H9 (cell line): ENCODE data around the gene OMP. TPM values are rescaled to one million over a fixed set of nuclear protein-coding genes. Genes with fewer than 3 reads are reported as not detected.

ENCODE experiments used
- DNase-seq: peaks from one replicate; pipeline ENCODE4 v3.0.0-alpha.2; 2017
- H2AFZ ChIP-seq: one replicate; pipeline ENCODE4 v1.6.1; 2013; ENCODE audit warnings: mild to moderate bottlenecking, low read length, control low read depth, moderate library complexity
- H2AK5ac ChIP-seq: 2 replicates; pipeline ENCODE4 v1.6.1; 2013; ENCODE audit warnings: low read length, control low read depth, mixed read lengths; ENCODE audit not compliant: insufficient read length
- H2BK120ac ChIP-seq: one replicate; pipeline ENCODE4 v1.6.1; 2013; ENCODE audit warnings: low read depth, mild to moderate bottlenecking, low read length, control low read depth, inconsistent platforms; ENCODE audit not compliant: poor library complexity, severe bottlenecking
- H2BK12ac ChIP-seq: 2 replicates; pipeline ENCODE4 v1.6.1; 2013; ENCODE audit warnings: low read length, control low read depth, mixed read lengths, low read depth; ENCODE audit not compliant: insufficient read length
- H2BK15ac ChIP-seq: 2 replicates; pipeline ENCODE4 v1.6.1; 2013; ENCODE audit warnings: low read depth, low read length, control low read depth
- H2BK20ac ChIP-seq: one replicate; pipeline ENCODE4 v1.6.1; 2013; ENCODE audit warnings: low read depth, mild to moderate bottlenecking, low read length, control low read depth, inconsistent platforms; ENCODE audit not compliant: poor library complexity, severe bottlenecking
- H2BK5ac ChIP-seq: 2 replicates; pipeline ENCODE4 v1.6.1; 2013; ENCODE audit warnings: low read length, control low read depth, mixed read lengths; ENCODE audit not compliant: insufficient read length
- H3K14ac ChIP-seq: 2 replicates; pipeline ENCODE4 v1.6.1; 2013; ENCODE audit warnings: low read length, control low read depth; ENCODE audit not compliant: insufficient read depth
- H3K18ac ChIP-seq: 2 replicates; pipeline ENCODE4 v1.6.1; 2013; ENCODE audit warnings: low read depth, mild to moderate bottlenecking, mixed read lengths, low read length, control low read depth; ENCODE audit not compliant: insufficient read length
- H3K23ac ChIP-seq: 2 replicates; pipeline ENCODE4 v1.6.1; 2013; ENCODE audit warnings: low read length, control low read depth, mixed read lengths, low read depth; ENCODE audit not compliant: insufficient read length
- H3K23me2 ChIP-seq: 2 replicates; pipeline ENCODE4 v1.6.1; 2013; ENCODE audit warnings: low read depth, mild to moderate bottlenecking, mixed read lengths, low read length, control low read depth; ENCODE audit not compliant: insufficient read length, poor library complexity, severe bottlenecking
- H3K27ac ChIP-seq: 2 replicates; pipeline ENCODE4 v1.5.1; 2013; ENCODE audit warnings: low read length, control low read depth, mixed read lengths, low read depth; ENCODE audit not compliant: insufficient read length
- H3K27me3 ChIP-seq: 2 replicates; pipeline ENCODE4 v1.6.1; 2013; ENCODE audit warnings: low read length, control low read depth, inconsistent platforms; ENCODE audit not compliant: insufficient read depth
- H3K4ac ChIP-seq: 2 replicates; pipeline ENCODE4 v1.6.1; 2013; ENCODE audit warnings: low read depth, mild to moderate bottlenecking, control low read depth, inconsistent platforms, low read length, moderate library complexity
- H3K4me1 ChIP-seq: 2 replicates; pipeline ENCODE4 v1.6.1; 2013; ENCODE audit warnings: low read length, control low read depth, inconsistent platforms; ENCODE audit not compliant: insufficient read depth
- H3K4me2 ChIP-seq: 2 replicates; pipeline ENCODE4 v1.6.1; 2013; ENCODE audit warnings: low read length, control low read depth, mixed read lengths; ENCODE audit not compliant: insufficient read length, insufficient read depth
- H3K56ac ChIP-seq: 2 replicates; pipeline ENCODE4 v1.6.1; 2013; ENCODE audit warnings: low read depth, mild to moderate bottlenecking, mixed read lengths, low read length, control low read depth; ENCODE audit not compliant: insufficient read length
- H3K79me1 ChIP-seq: 2 replicates; pipeline ENCODE4 v1.6.1; 2013; ENCODE audit warnings: low read depth, mild to moderate bottlenecking, moderate library complexity, low read length, control low read depth, inconsistent platforms; ENCODE audit not compliant: insufficient read depth, poor library complexity, severe bottlenecking
- H3K79me2 ChIP-seq: 2 replicates; pipeline ENCODE4 v1.6.1; 2013; ENCODE audit warnings: low read length, control low read depth, inconsistent platforms; ENCODE audit not compliant: insufficient read depth
- H3K9ac ChIP-seq: 2 replicates; pipeline ENCODE4 v1.6.1; 2013; ENCODE audit warnings: low read length, control low read depth, mixed read lengths; ENCODE audit not compliant: insufficient read length; ENCODE audit errors: extremely low read depth
- H3K9me3 ChIP-seq: one replicate; pipeline ENCODE4 v1.6.1; 2013; ENCODE audit warnings: low read depth, low read length, inconsistent platforms; ENCODE audit not compliant: control insufficient read depth
- H3T11ph ChIP-seq: one replicate; pipeline ENCODE4 v1.6.1; 2013; ENCODE audit warnings: mild to moderate bottlenecking, low read length, control low read depth, inconsistent platforms
- H4K20me1 ChIP-seq: one replicate; pipeline ENCODE4 v1.6.1; 2013; ENCODE audit not compliant: control insufficient read depth, insufficient read length, insufficient read depth
- H4K5ac ChIP-seq: 2 replicates; pipeline ENCODE4 v1.6.1; 2013; ENCODE audit warnings: low read depth, mild to moderate bottlenecking, mixed read lengths, low read length, control low read depth; ENCODE audit not compliant: insufficient read length
- H4K8ac ChIP-seq: replicated peaks from 2 replicates; pipeline ENCODE4 v1.6.1; 2013; ENCODE audit warnings: low read length, control low read depth, mixed read lengths, low read depth; ENCODE audit not compliant: insufficient read length
- H4K91ac ChIP-seq: 2 replicates; pipeline ENCODE4 v1.6.1; 2013; ENCODE audit warnings: low read depth, mild to moderate bottlenecking, moderate library complexity, mixed read lengths, low read length, control low read depth; ENCODE audit not compliant: insufficient read length
- H3K27ac Mint-ChIP-seq, 3 experiments: 2 replicates in 2 of 3; 3 replicates in 1 of 3; pipeline ENCODE4 v1.8.0; 2020 to 2021; ENCODE audit warnings: mixed read lengths in 3 of 3, mild to moderate bottlenecking in 1 of 3, moderate library complexity in 1 of 3
- H3K27me3 Mint-ChIP-seq: 2 replicates; pipeline ENCODE4 v1.8.0; 2021; ENCODE audit warnings: low read depth, mild to moderate bottlenecking, moderate library complexity, mixed read lengths
- H3K36me3 Mint-ChIP-seq, 3 experiments: 2 replicates in 2 of 3; 3 replicates in 1 of 3; pipeline ENCODE4 v1.8.0; 2020 to 2021; ENCODE audit warnings: low read depth in 3 of 3, mixed read lengths in 3 of 3; ENCODE audit not compliant: insufficient read depth in 1 of 3
- H3K4me1 Mint-ChIP-seq, 2 experiments: 2 replicates each; pipeline ENCODE4 v1.8.0; 2020; ENCODE audit warnings: mixed read lengths in 2 of 2
- H3K4me3 Mint-ChIP-seq, 2 experiments: 2 replicates in 1 of 2; 3 replicates in 1 of 2; pipeline ENCODE4 v1.8.0; 2020 to 2021; ENCODE audit warnings: mild to moderate bottlenecking in 2 of 2, mixed read lengths in 2 of 2, moderate library complexity in 1 of 2
- H3K9me3 Mint-ChIP-seq, 2 experiments: 2 replicates in 1 of 2; 3 replicates in 1 of 2; pipeline ENCODE4 v1.8.0; 2020; ENCODE audit warnings: mild to moderate bottlenecking in 2 of 2, mixed read lengths in 2 of 2, moderate library complexity in 1 of 2
- WGBS: extraction: QIAGEN DNeasy Blood & Tissue Kit; methylation state at CpG from one replicate; pipeline ENCODE4 v1.1.7; 2013; ENCODE audit warnings: missing lambda C conversion rate, low lambda C conversion rate, mixed read lengths; ENCODE audit not compliant: insufficient read length; ENCODE audit errors: extremely low coverage; 5-methylcytosine and 5-hydroxymethylcytosine counted together
- total RNA-seq: library from RNA; stranded (reverse); gene quantifications from 2 replicates; pipeline ENCODE4 v1.2.1, GENCODE V29; 2021
- TF ChIP-seq, protein P1 (sequence below): fragments of 200-600 bp; sonication (generic); conservative IDR thresholded peaks from 3 replicates; pipeline ENCODE4 v1.8.0; 2021; ENCODE audit warnings: antibody characterized with exemption, mild to moderate bottlenecking

OMP gene
- total RNA-seq, 1 experiment from 2014 or later = not detected

DNA sequence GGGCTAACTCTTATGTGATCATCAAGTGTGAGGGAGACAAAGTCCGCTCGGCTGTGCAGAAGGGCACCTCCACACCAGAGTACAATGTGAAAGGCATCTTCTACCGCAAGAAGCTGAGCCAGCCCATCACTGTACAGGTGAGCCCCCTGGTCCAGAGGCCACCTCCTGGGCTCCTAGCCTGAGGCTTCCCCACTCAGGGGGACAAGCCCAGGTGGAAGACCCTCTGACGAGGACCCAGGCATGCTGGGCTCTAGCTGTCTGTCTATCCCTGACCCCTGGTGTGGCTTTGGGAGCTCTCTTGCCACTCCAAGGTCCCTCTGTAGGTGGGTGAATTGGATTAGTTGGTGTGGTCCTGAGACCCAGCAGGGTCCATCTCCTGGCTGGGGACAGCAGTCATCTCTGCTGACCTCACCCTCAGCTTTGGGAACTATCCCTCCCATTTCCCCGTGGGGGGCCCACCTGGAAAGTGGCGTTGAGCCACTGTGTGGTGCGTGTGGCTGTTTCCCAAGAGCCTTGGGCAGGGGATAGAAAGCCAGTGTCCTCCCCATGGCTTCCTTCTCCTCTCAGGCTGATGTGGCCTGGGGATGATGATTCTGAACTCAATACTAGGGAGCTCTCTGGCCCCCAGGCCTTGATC lies 20.1 kb downstream of the OMP start:
- peaks cover 3% of the 10 kb centered on the region; the same call in 1 of the 2 replicates for H3K27me3 Mint-ChIP-seq
- peaks cover 3 to 10% (median 6%) of the 10 kb centered on the region in 3 experiments; a peak in 6 of 7 replicates for H3K36me3 Mint-ChIP-seq
- no peaks in the 10 kb centered on the region for H3K79me1 ChIP-seq
- WGBS = no CpG with 5 or more reads among the region's 7 CpGs
- H3K4ac ChIP-seq = no peak overlapping the region
- no peak overlapping the region for H3K23ac ChIP-seq
- no peak overlapping the region for H3T11ph ChIP-seq
- H4K5ac ChIP-seq = no peak overlapping the region
- H3K79me2 ChIP-seq = no peaks in the 10 kb centered on the region
- no peak overlapping the region for H3K4me3 Mint-ChIP-seq
- no peak overlapping the region for H3K27ac ChIP-seq
- TF ChIP-seq, protein P1, sequence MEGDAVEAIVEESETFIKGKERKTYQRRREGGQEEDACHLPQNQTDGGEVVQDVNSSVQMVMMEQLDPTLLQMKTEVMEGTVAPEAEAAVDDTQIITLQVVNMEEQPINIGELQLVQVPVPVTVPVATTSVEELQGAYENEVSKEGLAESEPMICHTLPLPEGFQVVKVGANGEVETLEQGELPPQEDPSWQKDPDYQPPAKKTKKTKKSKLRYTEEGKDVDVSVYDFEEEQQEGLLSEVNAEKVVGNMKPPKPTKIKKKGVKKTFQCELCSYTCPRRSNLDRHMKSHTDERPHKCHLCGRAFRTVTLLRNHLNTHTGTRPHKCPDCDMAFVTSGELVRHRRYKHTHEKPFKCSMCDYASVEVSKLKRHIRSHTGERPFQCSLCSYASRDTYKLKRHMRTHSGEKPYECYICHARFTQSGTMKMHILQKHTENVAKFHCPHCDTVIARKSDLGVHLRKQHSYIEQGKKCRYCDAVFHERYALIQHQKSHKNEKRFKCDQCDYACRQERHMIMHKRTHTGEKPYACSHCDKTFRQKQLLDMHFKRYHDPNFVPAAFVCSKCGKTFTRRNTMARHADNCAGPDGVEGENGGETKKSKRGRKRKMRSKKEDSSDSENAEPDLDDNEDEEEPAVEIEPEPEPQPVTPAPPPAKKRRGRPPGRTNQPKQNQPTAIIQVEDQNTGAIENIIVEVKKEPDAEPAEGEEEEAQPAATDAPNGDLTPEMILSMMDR = no peak
- H3K27me3 ChIP-seq = no peaks in the 10 kb centered on the region
- H3K4me2 ChIP-seq = no peak overlapping the region
- no peaks in the 10 kb centered on the region for H3K9me3 ChIP-seq
- no peak overlapping the region for H3K9ac ChIP-seq
- no peaks in the 10 kb centered on the region for H3K4me1 ChIP-seq
- no peak overlapping the region for H3K18ac ChIP-seq
- H2AFZ ChIP-seq = no peak overlapping the region
- no peaks in the 10 kb centered on the region for H3K9me3 Mint-ChIP-seq
- H4K20me1 ChIP-seq = no peaks in the 10 kb centered on the region
- H4K91ac ChIP-seq = no peak overlapping the region
- no peak overlapping the region for H2BK5ac ChIP-seq
- no peak overlapping the region for H3K56ac ChIP-seq
- H3K23me2 ChIP-seq = peaks cover 6% of the 10 kb centered on the region
- H3K14ac ChIP-seq = no peak overlapping the region
- H2BK15ac ChIP-seq = no peak overlapping the region
- no peak for DNase-seq
- H3K4me1 Mint-ChIP-seq = peaks cover 10 to 12% of the 10 kb centered on the region in 2 experiments
- no peak overlapping the region for H2AK5ac ChIP-seq
- no peak overlapping the region for H2BK120ac ChIP-seq
- no peak overlapping the region for H3K27ac Mint-ChIP-seq
- no peak overlapping the region for H2BK12ac ChIP-seq
- H2BK20ac ChIP-seq = no peak overlapping the region
- no peak overlapping the region for H4K8ac ChIP-seq
